ENCODE data around the gene NLRP9. TPM values are rescaled to one million over a fixed set of nuclear protein-coding genes. Genes with fewer than 3 reads are reported as not detected.
"Not testable (repeated sequence)": the region's sequence is repeated elsewhere in the genome, so short reads cannot be mapped to it uniquely, and the experiment has no call there.

NLRP9 gene
- not detected for total RNA-seq

DNA sequence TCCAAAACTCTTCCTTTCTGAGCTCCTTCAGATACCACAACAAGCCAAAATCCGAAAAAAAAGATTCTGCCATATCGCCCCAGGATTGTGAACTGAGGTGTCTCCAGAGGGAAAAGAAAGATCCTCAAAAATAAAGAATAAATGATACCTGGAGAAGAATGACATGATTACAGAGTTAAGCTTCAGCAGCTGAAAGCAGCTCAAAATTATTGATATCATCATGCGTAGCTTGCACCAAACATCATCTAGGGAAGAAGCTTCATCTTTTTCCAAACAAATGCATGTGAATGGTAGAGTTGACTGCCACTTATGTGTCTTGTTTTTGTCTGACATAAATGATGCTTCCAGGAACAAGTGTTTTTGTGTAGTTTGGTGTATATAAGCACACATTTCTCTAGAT lies at the start of gene NLRP9:
Gene NLRP9 (minus strand): TSS at position 101 of the 400 bp plus-strand sequence. CDS start 28 bp downstream, at position 73.
- no peak for DNase-seq

DNA sequence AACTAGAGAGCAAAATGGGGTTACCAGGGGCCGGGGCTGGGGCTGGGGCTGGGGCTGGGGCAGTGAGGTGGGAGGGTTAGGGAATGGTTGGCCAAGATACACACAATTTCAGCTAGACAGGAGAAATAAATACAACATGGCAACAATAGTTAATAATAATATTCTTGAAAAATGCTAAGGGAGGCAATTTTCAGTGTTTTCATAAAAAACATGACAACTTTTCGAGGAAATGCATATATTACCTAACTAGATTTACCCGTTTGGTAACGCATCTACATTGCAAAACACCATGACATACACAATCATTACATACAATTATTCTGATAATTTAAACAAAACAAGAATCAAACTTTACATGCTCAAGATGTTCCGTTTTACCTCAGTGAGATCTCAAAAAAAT lies 42.9 kb upstream of the NLRP9 start:
- no peak for DNase-seq

DNA sequence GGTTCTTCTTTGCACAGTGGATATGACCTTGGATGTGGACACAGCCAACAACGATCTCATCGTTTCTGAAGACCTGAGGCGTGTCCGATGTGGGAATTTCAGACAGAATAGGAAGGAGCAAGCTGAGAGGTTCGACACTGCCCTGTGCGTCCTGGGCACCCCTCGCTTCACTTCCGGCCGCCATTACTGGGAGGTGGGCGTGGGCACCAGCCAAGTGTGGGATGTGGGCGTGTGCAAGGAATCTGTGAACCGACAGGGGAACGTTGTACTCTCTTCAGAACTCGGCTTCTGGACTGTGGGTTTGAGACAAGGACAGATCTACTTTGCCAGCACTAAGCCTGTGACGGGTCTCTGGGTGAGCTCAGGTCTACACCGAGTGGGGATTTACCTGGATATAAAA lies 40.1 kb upstream of the NLRP9 start:
- no peak for DNase-seq

DNA sequence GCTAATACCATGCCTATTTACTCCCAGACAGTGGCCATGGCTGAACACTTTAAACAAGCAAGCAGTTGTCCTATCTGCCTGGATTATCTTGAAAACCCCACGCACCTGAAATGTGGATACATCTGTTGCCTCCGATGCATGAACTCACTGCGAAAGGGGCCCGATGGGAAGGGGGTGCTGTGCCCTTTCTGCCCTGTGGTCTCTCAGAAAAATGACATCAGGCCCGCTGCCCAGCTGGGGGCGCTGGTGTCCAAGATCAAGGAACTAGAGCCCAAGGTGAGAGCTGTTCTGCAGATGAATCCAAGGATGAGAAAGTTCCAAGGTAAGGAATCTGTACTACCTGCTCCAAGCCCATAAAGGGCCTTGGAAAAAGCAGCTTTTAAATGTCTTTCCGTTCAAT lies 39.3 kb upstream of the NLRP9 start:
- DNase-seq, result no peak

DNA sequence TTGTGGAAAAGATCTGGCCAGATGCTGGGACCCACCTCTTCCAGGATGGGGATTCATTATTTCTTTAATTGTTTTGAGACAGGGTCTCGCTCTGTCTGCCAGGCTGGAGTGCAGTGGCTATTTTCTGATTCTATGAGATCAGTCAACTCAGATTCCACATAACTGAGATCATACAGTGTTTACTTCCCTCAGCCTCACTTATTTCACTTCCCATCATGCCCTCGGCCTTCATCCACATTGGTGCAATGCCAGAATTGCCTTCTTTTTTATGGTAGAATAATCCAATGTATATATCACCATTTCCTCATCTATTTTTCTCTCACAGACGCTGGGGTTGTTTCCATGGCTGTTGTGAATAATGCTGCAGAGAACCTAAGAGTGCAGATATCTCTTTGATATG lies 31.4 kb upstream of the NLRP9 start:
- DNase-seq, result not testable (repeated sequence)

DNA sequence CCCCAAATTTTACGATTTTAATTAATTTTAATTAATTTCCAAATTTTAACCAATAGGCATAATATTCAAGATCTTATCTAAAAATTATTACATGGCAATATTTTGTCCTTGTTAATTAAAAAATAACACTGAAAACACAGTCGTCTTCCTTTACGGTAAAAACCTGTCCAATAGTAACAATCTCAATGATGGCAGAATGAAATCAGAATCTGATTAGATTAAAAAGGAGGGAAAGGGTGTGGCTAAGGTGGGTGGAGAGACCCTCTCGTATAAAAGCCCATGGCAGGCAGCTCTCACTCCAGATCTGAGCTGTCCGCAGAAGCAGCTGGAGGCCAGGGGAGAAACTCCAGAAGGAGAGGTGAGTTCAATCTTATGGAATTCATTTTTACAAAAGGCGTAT lies 30.6 kb upstream of the NLRP9 start, which contains the start of gene RFPL4AL1:
Gene RFPL4AL1 (plus strand): TSS at position 301 of the 400 bp plus-strand sequence. CDS start 2,687 bp downstream, outside the sequence.
- DNase-seq, result not testable (repeated sequence)

DNA sequence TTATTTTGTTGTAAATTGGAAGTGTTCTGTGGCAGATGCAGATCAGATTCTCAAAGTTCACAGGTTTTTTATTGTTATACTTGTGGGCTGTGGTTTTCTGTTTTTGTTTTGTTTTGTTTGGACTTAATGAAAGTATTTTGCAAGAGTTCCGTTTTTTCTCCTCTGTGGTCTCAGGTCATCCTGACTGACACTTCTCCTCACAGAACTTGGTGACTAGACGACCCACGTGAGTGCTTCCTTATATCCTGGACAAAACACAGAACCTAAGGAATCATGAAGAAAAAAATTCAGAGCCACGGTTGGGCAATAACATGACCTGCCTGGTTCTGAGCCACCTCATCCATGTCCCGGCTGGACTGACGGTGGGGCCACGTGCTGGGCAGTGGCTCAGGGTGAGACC lies 28.3 kb upstream of the NLRP9 start:
- no peak for DNase-seq

DNA sequence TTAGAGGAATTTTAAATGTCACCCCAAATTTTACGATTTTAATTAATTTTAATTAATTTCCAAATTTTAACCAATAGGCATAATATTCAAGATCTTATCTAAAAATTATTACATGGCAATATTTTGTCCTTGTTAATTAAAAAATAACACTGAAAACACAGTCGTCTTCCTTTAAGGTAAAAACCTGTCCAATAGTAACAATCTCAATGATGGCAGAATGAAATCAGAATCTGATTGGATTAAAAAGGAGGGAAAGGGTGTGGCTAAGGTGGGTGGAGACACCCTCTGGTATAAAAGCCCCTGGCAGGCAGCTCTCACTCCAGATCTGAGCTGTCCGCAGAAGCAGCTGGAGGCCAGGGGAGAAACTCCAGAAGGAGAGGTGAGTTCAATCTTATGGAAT lies 20.6 kb upstream of the NLRP9 start, which contains the start of gene RFPL4A:
Gene RFPL4A (plus strand): TSS at position 301 of the 400 bp plus-strand sequence. CDS start 2,704 bp downstream, outside the sequence.
- DNase-seq, result not testable (repeated sequence)

DNA sequence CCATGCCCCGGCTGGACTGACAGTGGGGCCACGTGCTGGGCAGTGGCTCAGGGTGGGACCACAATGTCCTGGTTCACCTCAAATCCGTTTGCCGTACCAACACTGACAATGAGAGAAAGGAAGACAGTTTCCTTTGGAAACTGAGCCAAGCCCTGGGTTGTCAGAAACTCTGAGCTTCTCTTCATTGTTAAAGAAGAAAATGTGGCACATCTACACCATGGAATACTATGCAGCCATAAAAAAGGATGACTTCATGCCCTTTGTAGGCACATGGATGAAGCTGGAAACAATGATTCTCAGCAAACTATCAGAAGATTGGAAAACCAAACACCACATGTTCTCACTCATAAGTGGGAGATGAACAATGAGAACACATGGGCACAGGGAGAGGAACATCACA lies 18.6 kb upstream of the NLRP9 start:
- DNase-seq, result not testable (repeated sequence)

DNA sequence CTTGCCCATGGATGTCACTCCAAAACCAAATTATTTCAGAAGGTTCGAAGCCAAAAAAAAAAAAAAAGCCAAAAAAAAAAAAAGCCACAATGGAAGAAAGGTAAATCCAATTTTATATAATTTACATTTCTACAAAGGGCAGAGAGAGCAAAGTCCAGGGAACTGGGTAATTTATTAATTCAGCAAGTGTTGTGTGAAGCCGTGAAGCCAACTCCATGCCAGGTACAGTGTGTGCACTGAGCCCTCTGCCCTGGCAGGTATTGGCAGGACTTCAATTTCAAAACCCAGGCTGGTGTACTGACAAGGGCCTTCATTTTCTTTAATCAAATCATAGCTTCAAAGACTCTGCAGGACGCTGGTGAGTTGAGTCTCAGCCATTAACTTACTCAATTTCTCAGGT lies 15.2 kb upstream of the NLRP9 start:
- DNase-seq, result no peak

DNA sequence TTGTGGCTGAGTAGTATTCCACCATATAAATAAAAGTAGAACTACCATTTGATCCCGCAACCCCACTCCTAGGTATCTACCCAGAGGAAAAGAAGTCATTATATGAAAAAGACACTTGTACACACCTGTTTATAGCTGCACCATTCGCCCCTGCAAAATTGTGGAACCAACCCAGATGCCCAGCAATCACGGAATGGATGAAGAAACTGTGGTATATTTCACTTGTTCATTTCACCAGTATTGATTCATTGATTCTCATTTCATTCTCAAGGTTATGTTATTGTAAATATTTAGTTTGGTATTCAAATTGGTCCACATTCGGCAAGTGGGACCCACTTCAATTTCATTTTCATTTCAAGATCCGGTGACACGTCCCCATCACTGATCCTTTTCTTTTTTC lies 12.5 kb upstream of the NLRP9 start:
- DNase-seq, result no peak

DNA sequence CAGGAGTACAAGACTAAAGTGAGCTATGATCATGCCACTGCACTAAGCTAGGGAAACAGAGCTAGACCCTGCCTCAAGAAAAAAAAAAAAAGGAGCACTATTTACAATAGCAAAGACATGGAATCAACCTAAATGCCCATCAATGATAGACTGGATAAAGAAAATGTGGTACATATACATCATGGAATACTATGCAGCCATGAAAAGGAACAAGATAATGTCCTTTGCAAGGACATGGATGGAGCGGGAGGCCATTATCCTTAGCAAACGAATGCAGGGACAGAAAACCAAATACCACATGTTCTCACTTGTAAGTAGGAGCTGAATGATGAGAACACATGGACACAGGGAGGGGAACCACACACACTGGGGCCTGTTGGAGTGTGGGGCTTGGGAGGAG lies 7.8 kb downstream of the NLRP9 start:
- DNase-seq, result not testable (repeated sequence)

DNA sequence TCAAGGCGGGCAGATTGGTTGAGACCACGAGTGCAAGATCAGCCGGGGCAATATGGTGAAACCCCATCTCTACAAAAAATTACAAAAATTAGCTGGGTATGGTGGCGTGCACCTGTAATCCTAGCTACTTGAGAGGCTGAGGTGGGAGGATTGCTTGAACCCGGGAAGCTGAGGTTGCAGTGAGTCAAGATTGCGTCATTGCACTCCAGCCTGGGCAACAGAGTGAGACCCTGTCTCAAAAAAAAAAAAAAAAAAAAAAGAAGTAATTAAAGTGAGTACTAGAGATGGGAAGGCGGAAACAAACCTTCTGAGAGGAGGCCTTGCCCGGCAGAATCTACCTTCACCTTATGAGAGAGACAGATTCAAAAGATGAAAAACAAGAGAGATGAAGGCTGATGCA lies 14.7 kb downstream of the NLRP9 start:
- no peak for DNase-seq

DNA sequence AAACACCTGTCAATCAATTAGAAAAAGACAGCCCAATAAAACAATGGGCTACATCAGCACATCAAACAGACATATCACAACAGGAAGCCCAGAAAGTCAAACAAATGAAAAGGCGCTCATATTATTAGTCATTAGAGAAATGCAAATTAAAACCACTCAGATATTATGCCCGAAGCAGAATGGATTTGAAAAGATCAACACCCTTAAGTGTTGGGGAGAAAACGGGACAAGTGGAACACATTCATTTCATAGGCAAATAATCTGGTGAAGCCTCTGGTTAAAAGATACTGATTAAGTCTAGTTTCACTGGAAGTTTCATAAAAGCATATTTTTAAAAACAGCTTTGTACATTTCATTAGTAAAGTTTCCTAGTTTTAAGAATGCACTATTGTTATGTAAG lies 17.4 kb downstream of the NLRP9 start:
- DNase-seq, result no peak

DNA sequence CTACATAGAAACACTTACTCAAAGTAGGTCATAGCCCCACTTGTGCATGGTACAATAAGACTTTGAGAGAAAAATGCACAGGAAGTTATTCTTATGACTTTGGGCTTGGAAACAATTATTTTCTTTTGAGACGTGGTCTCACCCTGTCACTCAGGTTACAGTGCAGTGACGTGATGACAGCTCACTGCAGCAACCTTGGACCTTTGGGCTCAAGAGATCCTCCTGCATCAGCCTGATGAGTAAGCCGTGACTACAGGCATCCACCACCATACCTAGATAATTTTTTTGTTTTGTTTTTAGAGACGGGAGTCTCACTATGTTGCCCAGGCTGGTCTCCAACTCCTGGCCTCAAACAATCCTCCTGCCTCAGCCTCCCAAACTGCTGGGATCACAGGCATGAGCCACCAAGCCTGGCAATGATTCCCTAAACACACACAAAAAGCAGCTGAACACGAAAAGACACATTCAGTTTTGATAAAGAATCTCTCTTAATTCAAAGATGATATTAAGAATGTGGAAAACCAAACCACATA lies 17.9 kb downstream of the NLRP9 start:
- no peak for DNase-seq

DNA sequence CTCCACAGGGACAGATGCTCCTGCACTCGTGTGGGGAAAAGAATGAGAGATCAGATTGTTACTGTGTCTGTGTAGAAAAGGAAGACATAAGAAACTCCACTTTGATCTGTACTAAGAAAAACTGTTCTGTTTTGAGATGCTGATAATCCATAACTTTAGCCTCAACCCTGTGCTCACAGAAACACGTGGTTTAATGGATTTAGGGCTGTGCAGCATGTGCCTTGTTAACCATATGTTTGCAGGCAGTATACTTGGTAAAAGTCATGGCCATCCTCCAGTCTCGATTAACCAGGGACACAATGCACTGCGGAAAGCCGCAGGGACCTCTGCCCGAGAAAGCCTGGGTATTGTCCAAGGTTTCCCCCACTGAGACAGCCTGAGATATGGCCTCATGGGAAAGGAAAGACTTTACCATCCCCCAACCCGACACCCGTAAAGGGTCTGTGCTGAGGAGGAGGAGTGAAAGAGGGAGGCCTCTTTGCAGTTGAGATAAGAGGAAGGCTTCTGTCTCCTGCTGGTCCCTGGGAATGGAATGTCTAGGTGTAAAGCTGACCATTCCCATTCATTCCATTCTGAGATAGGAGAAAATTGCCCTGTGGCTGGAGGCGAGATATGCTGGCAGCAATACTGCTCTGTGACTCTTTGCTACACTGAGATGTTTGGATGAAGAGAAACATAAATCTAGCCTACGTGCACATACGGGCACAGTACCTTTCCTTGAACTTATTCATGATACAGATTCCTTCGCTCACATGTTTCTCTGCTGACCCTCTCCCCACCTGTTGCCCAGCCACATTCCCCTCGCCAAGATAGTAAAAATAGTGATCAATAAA lies 20.1 kb downstream of the NLRP9 start:
- not testable (repeated sequence) for DNase-seq

DNA sequence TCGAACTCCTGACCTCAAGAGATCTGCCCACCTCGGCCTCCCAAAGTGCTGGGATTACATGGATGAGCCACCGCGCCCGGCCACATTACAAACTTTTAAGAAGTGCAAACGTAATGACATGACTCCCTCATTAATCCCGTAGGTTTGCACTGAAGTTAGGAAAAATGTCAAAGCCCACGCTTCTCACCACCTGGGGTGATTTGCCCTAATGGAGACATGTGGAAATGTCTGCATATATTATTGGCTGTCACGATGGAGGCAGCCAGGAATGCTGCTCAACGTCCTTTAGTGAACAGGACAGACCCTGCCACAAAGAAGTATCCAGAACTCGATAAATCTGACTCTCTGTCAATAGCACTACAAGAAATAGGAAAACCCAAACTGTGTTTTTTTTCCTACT lies 21.0 kb downstream of the NLRP9 start:
- no peak for DNase-seq

DNA sequence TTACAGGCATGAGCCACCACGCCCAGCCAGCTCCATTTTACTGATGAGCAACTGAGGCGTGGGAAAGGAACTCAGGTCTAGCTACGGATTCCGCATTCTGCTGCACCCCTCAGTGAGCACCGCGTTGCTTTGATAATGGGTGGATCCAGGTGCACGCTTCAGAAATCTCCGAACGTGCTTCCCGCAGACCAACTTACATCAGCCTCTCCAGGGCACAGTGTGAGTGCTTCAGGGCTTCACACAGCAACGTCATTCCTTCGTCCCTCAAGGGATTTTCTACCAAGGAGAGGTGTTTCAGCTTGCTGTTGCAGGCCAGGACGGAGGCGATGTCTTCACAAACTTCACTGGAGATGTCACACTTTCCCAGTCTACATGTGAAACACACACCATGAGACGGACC lies 21.7 kb downstream of the NLRP9 start:
- DNase-seq, result no peak

DNA sequence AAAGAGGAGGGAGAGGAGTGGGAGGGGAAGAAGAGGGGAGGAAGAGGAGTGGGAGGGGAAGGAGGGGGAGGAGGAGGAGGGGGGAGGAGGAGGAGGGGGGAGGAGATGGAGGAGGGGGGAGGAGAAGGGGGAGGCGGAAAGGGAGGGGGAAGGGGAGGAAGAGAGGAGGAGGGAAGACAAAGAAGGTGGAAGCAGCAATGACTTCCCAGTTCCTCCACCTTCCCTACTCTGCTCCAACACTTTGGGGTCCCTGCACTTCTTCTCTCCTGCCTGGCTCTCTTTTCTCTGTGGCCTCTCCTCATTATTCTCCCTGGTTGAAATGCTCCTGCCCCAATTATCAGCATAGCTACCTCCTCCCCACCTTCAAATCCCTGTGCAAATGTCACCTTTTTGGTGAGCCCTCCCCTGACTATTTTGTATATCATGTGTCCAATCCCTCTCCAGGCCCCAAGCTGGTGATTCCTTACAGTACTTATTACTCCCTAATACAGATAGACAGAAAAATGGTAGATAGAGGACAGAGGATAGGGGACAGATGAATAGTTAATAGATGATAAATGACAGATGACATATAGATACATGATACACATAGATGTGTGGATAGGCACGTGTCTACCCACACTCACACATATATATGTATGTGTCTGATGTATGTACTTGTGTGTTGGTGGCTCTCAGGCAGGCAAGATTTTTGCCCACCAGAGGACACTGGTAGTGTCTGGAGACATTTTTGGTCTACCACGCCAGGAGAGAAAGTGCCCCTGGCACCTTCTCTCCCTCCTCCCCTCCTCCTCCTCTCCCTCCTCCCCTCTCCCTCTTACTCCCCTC lies 25.2 kb downstream of the NLRP9 start:
- no peak for DNase-seq

DNA sequence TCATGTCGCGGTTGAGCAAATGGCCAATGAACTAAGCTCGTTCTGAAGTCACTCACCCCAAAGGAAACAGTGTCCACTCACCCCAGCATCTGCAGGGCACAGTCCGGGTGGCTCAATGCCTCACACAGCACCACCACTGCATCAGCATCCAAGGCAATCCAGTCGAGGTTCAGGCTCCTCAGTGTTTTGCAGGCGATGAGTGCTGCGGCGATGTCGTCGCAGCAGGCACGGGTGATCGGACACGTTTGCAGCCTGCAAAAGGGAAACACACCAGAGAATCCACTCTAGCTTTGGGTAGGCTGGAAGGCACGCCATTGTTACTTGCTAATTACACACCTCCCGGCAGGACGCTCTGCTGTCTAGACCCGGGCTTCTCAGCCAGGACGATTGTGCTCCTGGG lies 26.5 kb downstream of the NLRP9 start:
- no peak for DNase-seq

DNA sequence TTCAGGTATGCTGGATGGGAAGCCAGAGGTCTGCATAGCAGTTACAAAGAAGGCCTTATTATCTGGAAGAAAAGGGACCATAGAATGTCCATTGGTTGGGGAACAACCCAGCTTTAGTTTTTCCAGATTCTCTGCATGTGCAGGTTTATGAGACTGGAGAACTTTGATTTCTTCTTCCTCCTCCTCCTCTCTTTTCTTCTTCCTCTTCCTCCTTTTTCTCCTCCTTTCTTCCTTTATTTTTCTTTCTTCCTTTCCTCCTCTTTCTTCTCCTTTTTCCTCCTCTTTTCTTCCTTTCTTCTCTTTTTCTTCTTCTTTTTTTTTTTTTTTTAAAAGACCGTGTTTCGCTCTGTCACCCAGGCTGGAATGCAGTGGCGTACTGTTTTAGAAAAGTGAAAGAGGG lies 32.2 kb downstream of the NLRP9 start:
- DNase-seq, result no peak

DNA sequence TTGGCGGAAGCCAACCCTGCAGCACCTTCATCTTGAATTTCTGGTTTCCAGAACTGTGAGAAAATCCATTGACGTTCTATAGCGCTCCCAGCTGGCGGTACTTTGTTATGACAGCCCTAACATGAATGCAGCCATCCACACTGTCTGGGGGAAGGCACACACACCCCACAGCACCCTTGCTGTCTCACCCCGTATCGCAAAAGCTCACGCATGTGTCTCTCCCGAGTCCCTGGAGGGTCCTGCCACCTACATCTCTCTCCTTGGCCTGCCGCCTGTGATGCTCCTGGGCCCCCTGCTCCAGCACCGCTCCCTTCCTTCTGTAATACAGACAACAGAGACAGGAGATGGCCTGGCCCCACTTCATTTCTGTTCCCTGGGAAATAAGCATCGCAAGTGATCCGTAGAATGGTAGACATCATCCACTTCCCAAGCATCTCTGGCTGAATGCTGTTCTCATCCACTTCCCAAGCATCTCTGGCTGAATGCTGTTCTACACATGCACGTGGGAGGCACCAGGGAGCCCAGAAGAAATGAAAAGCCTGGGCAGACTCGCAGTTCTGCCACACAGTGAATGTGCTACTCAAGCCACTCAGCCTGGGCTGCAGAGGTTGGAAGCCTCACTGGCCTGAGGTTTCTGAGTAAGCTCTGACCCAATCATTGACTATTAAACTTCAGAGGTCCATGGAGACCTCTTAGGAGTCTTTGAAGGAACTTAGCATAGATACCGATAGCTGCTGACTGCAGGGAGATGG lies 33.5 kb downstream of the NLRP9 start:
- DNase-seq, result no peak

All from skin of body (tissue), 2 donors.